NCI-H446 treated with DMSO at 0.1 percent for 48 hours (cell line): ENCODE measurements around the gene PCBP2.

ENCODE experiments used
- DNase-seq: peaks from one replicate; lab custom pipeline; 2025; lab: John Stamatoyannopoulos, UW

PCBP2 gene

GRCh38 chr12:53508534-53509170 is 56.8 kb downstream of the PCBP2 start:
- DNase-seq, result peak; percentile 31

- no peak for DNase-seq
Measured at GRCh38 chr12:53510181-53510812, 58.4 kb downstream of the PCBP2 start.

GRCh38 chr12:53513712-53514410 is 62.0 kb downstream of the PCBP2 start:
- no peak for DNase-seq

- no peak for DNase-seq
Measured at GRCh38 chr12:53514628-53515290, 62.9 kb downstream of the PCBP2 start.

- DNase-seq, result no peak
Measured at GRCh38 chr12:53515291-53515680, 63.4 kb downstream of the PCBP2 start.

GRCh38 chr12:53516758-53517455 is 65.0 kb downstream of the PCBP2 start:
- no peak for DNase-seq

GRCh38 chr12:53518381-53518780 is 66.5 kb downstream of the PCBP2 start:
- DNase-seq, result no peak

- no peak for DNase-seq
Measured at GRCh38 chr12:53523131-53523530, 71.2 kb downstream of the PCBP2 start.

GRCh38 chr12:53524476-53524875 is 72.6 kb downstream of the PCBP2 start:
- DNase-seq, result no peak

GRCh38 chr12:53530061-53530460 is 78.2 kb downstream of the PCBP2 start:
- DNase-seq, result peak; percentile 32
